CD4-positive, alpha-beta T cell treated with Interleukin-1 beta for 1 hour (primary cell): ENCODE results near the gene UGT1A10.
A peak's percentile ranks its signal among the peaks of the same experiment; 100 is the strongest.
"Not testable (repeated sequence)": the region's sequence is repeated elsewhere in the genome, so short reads cannot be mapped to it uniquely, and the experiment has no call there.

Experiments used
- DNase-seq, 2 donors: peaks; one replicate each; pipeline ENCODE4 v3.0.0-alpha.2; 2020 to 2022

Gene UGT1A10

GRCh38 chr2:233698740-233699139, 62.5 kb downstream of the UGT1A10 start:
- no peak for DNase-seq

DNA sequence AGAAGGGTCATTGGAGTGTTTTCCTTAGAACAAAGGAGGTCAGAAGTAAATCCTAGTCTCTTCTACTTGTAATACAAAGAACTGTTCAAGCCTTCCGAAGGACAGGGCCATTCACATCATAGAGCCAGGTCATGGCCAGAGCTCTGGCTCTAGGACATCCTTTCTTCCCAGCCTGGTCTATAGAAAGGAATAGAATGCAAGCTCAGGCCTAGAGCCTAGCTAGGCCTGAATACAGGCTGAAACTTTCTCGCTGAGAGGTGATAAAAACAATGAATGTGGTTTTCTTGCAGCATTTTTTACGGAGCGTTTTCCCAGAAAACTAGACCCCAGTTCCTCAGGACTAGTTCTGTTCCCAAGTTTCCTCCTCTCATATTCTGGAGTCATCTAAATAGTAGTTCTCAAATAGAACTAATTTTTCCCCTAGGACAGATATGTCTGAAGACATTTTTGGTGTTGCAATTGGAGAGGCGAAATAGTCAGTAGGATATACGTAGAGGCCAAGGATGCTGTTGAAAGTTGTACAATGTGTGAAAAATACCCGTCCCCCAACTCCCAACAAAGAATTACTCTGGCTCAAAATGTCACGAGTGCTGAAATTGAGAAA, 63.3 kb downstream of the UGT1A10 start:
- DNase-seq: no peak

DNA sequence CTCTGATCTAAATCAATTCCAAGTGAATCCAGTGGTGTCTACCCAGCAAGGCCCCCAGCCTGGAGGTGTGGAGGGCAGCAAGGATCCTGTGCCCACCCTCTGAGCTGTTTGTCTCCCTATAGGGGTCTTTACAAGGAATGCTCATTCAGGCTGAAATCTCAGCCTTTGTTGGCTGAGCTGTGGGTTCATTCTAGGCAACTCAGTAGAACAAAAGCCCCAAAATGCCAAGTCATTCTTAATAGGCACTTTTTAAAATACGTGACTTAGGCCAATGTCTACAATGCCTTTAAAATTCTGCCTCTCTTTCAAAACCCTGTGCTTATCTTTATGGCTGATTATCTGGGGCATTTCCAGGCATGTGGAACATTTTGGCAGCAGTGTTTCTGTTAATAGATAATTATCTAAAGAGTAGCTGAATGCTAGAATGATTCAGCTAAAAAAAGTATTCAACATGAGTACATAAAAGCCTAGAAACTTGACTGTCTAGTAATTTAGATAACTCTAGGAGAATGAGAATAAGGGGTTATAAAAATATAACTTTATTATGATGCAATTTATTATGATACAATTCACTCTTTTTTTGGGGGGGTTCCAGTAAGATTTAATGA, 63.9 kb downstream of the UGT1A10 start:
- no peak for DNase-seq

DNA sequence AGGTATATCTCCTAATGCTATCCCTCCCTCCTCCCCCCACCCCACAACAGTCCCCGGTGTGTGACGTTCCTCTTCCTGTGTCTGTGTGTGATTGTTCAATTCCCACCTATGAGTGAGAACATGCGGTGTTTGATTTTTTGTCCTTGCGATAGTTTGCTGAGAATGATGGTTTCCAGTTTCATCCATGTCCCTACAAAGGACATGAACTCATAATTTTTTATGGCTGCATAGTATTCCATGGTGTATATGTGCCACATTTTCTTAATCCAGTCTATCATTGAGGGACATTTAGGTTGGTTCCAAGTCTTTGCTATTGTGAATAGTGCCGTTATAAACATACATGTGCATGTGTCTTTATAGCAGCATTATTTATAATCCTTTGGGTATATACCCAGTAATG, 64.6 kb downstream of the UGT1A10 start:
- DNase-seq: not testable (repeated sequence)

DNA sequence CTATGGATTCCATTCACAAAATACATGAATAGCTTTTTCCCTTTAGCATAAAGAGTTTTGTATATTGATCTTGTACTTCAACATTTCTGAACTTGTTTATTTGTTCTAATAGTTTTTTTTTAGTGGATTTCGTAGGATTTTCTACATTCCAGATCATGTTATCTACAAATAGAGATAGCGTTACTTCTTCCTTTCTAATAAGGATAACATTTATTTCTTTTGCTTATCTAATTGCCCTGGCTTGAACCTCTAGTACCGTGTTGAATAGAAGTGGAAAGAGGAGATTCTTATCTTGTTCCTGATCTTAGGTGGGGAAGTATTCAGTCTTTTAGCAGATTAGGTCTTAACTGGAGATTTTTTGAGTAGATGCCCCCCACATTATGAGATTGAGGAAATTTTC, 66.0 kb downstream of the UGT1A10 start:
- DNase-seq: no peak

GRCh38 chr2:233705911-233706506, 69.8 kb downstream of the UGT1A10 start:
- DNase-seq: no peak

DNA sequence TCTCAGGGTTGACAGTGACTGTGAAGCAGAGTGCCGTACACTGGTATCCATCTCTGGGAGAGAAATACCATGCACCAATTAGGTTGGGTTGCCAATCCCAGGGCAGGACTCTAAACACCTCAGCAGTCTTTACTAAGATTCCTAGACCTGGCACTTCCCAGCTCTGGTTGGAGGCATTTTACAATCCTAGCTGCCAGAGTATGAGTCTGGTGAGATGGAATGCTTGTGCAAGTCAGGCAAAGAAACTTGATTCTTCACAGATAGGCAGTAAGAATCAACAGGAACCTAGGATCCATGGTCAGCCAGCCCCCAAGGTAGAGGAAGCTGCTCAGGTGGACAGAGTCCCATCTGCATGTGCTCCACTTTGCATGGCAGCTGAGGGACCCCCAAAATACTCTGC, 70.5 kb downstream of the UGT1A10 start:
- no peak for DNase-seq

DNA sequence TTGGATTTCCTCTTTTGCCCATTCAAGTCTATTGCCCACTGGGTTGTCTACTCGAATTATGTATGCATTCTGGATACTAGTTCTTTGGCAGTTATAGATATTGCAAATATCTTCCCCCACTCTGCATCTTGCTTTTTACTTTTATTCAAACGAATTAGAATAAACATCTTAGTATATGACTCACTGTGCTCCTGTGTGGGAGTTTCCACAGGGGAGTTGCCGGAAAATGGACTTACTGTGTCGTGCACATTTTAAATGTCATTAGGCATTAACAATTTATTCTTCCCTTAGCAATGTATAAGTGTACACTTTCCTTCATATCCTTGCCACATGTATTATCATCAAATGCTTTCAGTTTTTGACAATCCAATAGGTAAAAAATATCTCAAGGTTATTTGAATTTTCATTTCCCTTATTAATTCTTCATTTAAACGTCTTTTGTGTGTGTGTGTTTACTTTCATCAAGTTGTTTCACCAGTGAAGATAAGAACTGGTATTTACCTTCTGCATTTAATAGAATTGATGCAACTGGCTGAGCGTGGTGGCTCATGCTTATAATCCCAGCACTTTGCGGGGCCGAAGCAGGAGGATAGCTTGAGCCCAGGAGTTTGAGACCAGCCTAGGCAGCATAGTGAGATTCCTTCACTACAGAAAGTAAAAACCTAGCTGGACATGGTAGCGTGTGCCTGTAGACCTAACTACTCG, 71.8 kb downstream of the UGT1A10 start:
- DNase-seq: no peak

DNA sequence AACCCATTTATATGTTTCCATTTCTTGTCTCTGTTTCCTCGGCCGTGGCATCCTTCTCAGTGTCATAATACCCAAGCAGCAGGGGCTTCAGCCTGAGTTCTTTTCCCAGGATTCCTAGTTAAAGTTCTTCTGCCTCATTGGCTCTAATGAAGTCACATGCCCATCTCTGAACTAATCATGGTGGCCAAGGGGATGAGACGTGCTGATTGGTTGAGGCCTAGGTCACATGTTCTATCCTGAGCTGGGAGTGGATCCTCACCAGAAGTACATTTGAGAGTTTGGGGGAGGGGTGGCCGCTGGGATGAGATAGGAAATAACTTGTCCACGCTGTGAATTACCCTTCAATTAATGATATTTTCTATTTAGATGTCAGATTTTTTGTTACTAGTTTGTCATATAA, 72.7 kb downstream of the UGT1A10 start:
- no peak for DNase-seq

DNA sequence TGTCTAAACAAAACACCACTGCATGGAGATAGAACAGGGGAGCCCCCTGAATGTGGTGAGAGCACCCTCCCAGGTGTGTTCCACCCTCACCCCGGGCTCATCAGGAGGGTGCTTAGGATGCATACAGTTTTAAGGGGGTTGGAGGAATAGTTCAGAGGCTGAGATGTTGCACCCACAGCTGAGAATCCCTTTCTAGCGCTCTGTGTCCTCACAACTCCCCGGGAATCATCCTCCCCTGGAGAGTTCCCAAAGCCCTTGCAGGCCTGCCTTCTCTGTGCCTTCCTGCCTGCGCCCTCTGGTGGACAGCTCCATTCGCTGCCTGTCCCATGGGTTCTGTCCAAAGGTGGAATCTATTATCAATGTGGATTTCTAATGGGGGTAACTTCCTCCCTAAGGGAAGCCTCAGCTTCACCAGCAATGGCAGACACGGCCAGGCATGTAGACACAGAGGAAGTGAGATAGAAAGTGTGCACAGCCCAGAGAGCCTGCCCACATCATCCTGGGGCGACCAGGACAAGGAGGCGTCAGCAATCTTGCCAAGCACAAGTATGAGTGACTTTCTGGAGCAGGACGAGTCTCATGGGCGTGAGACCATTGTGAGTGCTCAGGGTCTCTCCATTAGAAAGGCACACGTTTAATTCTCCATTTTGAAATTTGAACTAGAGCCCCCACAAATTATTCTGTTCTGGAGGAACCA, 75.2 kb downstream of the UGT1A10 start:
- DNase-seq: peak; percentile 52 to 53

- DNase-seq: no peak
Measured at GRCh38 chr2:233712611-233713261, 76.5 kb downstream of the UGT1A10 start, which contains the start of gene UGT1A5. UGT1A5 (plus strand) TSS chr2:233712907; CDS start chr2:233712992, 85 bp downstream.

- no peak for DNase-seq
Measured at GRCh38 chr2:233713262-233713615, 77.0 kb downstream of the UGT1A10 start.

DNA sequence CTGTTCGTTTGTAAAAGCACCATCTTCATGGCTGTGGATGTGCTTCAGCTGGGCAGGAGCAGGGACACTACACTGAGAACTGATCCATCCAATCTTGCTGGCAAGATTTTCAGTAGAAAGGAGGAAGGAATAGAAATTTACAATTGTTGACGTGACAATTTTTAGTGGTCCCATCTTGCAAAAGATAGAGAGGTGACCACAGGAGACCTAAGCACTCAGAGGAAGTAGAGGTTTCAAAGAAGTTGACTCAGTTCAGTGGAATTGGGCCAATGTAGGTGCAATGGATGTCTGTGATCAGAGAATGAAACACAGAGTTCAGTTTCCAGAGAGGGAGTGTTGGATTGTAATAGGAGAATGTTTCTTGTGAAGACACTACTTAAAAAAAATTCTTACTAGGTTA, 77.9 kb downstream of the UGT1A10 start:
- DNase-seq: no peak

- no peak for DNase-seq
Measured at GRCh38 chr2:233718552-233718951, 82.3 kb downstream of the UGT1A10 start, which contains the start of gene UGT1A4. UGT1A4 (plus strand) TSS chr2:233718736; CDS start chr2:233718821, 85 bp downstream.

GRCh38 chr2:233728723-233729301, 92.6 kb downstream of the UGT1A10 start, which contains the start of gene UGT1A3:
UGT1A3 (plus strand) TSS chr2:233729042; CDS start chr2:233729127, 85 bp downstream.
- no peak for DNase-seq

DNA sequence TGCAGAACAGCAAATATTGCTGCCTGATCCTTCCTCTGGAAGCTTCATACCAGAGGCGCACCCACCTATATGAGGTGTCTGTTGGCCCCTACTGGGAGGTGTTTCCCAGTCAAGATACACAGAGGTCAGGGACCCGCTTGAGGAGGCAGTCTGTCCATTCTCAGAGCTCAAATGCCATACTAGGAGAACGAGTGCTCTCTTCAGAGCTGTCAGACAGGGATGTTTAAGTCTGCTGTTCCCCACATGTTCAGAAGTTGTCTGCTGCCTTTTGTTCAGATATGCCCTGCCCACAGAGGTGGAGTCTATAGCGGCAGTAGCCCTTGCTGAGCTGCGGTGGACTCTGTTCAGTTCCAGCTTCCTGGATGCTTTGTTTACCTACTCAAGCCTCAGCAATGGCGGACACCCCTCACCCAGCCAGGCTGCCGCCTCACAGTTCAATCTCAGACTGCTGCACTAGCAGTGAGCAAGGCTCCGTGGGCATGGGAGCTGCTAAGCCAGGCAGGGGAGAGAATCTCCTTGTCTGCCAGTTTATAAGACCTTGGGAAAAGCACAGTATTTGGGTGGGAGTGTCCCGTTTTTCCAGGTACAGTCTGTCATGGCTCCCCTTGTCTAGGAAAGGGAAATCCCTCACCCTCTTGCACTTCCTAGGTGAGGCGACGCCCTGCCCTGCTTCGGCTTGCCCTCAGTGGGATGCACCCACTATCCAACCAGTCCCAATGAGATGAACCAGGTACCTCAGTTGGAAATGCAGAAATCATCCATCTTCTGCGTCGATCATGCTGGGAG, 100.8 kb downstream of the UGT1A10 start:
- DNase-seq: not testable (repeated sequence)

DNA sequence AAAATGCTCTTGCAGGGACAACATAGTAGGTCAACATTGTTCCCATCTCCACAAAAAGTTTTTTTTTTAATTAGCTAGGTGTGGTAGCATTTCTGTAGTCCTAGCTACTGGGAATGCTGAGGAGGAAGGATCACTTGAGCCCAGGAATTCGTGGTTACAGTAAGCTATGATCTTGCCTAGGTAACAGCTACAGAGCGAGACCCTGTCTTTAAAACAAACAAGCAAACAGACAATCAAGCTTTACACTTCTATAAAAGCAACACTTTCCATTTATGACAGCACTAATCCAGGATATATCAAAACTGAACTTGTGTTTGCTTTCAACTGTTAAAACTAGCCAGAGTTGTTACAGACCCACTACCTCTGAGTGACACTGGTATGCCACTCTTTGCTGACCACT, 104.6 kb downstream of the UGT1A10 start:
- no peak for DNase-seq

- no peak for DNase-seq
Measured at GRCh38 chr2:233743464-233744259, 107.4 kb downstream of the UGT1A10 start.

GRCh38 chr2:233745073-233745755, 109.0 kb downstream of the UGT1A10 start:
- no peak for DNase-seq

- DNase-seq: not testable (repeated sequence)
Measured at GRCh38 chr2:233745838-233746237, 109.6 kb downstream of the UGT1A10 start.
